ENCODE measurements around the gene RNASEL.
"Not testable (repeated sequence)": the region's sequence is repeated elsewhere in the genome, so short reads cannot be mapped to it uniquely, and the experiment has no call there.

Gene RNASEL

DNA sequence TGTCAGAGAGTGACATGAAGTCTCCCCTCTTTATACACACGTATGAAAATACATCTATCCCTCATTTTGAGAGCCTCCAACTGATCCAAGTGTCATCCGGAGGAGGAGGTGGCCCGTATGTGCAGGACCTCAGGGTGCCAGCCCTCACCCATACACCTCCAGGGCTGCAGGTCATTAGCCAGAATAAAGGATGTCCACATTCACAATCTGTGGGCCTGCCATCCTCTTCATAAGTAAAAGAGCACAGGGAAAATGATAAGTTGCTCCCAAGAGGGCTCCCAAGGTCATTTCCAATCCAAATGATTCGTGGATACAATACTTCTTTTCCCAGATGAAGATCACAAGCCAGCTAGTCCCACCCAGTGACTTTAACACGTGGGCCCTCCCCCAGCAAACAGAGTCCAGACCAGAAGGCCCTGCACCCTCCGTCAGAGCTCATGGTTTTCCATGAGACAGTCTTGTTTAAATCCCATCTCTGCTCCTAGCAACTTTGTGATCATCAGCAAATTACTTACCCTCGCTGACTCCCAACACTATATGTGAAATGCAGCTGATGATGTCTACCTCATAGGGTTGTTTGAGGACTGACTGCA, 28.6 kb downstream of the RNASEL start:
- no peak for DNase-seq

- DNase-seq, result no peak
Observed at GRCh38 chr1:182556279-182556678, 32.8 kb downstream of the RNASEL start.

- no peak for DNase-seq
Observed at GRCh38 chr1:182555493-182555892, 33.6 kb downstream of the RNASEL start.

DNA sequence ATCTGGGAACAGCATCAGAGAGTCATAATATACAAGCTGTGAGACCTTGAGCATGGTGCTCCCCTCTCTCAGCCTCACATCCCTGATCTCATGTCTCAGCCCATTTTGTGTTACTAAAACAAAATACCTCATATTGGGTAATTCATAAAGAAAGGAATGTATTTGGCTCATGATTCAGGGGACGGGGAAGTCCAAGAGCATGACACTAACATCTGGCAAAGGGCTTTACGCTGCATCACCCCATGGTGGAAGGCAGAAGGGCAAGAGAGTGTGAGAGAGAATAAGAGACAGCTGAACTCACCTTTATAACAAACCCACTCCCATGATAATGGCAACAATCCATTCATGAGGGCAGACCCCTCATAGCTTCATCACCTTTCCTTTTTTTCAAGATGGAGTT, 36.5 kb downstream of the RNASEL start:
- DNase-seq, result no peak

DNA sequence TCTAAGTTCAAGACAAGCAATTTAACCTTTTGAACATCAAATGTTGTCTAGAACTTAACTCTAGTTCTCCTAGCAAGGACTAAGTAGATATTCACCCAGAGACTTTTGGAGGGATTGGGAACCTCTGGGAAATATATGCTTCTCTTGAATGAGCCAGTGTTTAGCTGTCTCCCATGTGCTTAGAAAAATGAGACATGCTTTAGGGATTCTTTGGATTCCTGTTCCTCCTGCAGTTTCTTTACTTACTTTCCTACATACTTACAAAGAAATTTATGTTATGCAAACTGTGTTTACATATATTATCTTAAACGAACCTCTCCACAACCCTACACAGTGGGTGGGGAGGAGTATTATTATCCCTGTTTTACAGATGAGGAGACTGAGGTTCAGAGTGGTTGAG, 39.2 kb downstream of the RNASEL start:
- DNase-seq, result no peak

- no peak for DNase-seq
Observed at GRCh38 chr1:182549346-182549745, 39.7 kb downstream of the RNASEL start.

- no peak for DNase-seq
Observed at GRCh38 chr1:182533896-182534295, 55.2 kb downstream of the RNASEL start.

DNA sequence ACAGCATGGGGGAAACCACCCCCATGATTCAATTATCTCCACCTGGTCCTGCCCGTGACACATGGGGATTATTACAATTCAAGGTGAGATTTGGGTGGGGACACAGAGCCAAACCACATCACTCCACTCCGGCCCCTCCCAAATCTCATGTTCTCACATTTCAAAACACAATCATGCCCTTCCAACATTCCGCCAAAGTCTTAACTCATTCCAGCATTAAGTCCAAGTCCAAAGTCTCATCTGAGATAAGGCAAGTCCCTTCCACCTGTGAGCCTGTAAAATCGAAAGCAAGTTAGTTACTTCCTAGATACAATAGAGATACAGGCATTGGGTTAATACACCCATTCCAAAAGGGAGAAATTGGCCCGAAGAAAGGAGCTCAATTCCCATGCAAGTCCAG, 60.9 kb downstream of the RNASEL start:
- DNase-seq, result not testable (repeated sequence)

GRCh38 chr1:182527680-182528079, 61.4 kb downstream of the RNASEL start:
- no peak for DNase-seq

DNA sequence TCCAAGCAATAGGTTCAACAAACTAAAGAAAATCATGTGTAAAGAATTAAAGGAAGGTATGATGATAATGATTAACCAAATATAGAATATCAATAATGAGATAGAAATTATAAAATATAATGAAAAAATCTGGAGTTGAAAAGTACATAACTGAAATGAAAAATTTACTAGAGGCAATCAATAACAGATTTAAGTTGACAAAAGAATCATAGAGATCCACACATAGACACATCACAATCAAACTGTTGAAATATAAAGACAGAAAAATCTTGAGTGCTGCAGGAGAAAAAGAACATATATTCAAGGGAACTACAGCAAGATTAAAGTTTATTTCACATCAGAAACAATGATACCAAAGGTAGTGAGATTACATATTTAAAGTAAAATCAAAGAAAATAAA, 63.7 kb downstream of the RNASEL start:
- no peak for DNase-seq

All from activated gamma-delta T cell (primary cell).